ENCODE data around the gene LHPP. TPM values are rescaled to one million over a fixed set of nuclear protein-coding genes. Genes with fewer than 3 reads are reported as not detected.

Gene LHPP
- total RNA-seq, 2 donors from 2014 or later = 4.9 to 9.9 TPM

GRCh38 chr10:124468624-124469023, 7.0 kb downstream of the LHPP start:
- TF ChIP-seq CTCF (IDR thresholded peaks at IDR 0.05) (no peak), POLR2A (IDR thresholded peaks at IDR 0.05) (no peak)
- no peak for ATAC-seq
- Histone ChIP-seq H3K36me3 (replicated peaks in 1 of 2; ENCODE audit: insufficient read depth in 1 of 2, low read depth in 2 of 2) (no peaks in the 10 kb centered on the region), H3K27me3 (no peaks in the 10 kb centered on the region), H3K9me3 (no peaks in the 10 kb centered on the region), H3K4me1 (no peaks in the 10 kb centered on the region), H3K27ac (no peak overlapping the region), H3K4me3 (no peak overlapping the region)
- intact Hi-C loops (cut with DNase I) = no loop called here
- WGBS, 2 donors = 87 to 100% methylated on average over 1 to 13 of the region's 13 CpGs
- DNase-seq = no peak

DNA sequence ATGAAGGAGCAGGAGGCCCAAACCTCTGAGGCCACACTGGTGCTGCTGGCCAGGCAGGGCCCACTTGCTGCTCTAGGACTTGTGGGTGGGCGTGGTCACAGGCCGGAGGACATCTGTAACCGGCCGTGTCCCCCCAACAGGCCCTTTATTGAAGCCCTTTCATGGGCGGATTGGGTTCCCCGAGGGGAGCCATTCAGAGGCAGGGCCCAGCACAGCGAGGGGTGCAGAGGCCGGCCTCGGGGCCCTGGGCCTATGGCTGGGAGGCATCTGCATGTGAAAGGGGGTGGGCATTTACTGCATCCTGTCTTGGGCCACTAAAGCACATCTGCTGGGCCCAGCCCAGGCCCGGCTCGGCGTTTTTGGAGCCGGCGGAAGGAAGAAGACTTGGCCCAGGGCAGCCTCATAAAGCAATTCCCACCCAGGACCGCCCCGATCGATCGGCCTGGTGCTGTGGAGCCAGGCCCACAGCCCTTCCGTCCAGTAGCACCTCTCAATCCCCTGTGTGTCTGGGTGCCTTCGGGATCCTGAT, 8.4 kb downstream of the LHPP start:
- H3K4me3 ChIP-seq = no peak overlapping the region
- no peaks in the 10 kb centered on the region for H3K9me3 ChIP-seq
- intact Hi-C loops (cut with DNase I) = no loop called here
- WGBS, 2 donors = 77 to 88% methylated on average over 6 to 20 of the region's 20 CpGs
- no peaks in the 10 kb centered on the region for H3K4me1 ChIP-seq
- no peaks in the 10 kb centered on the region for H3K36me3 ChIP-seq (replicated peaks in 1 of 2; ENCODE audit: insufficient read depth in 1 of 2, low read depth in 2 of 2)
- DNase-seq (no peak), ATAC-seq (no peak)
- no peak overlapping the region for H3K27ac ChIP-seq
- TF ChIP-seq CTCF (IDR thresholded peaks at IDR 0.05) = no peak
- TF ChIP-seq POLR2A (IDR thresholded peaks at IDR 0.05) = no peak
- H3K27me3 ChIP-seq = no peaks in the 10 kb centered on the region

GRCh38 chr10:124470544-124471434, 9.2 kb downstream of the LHPP start:
- Histone ChIP-seq H3K9me3 (no peaks in the 10 kb centered on the region), H3K36me3 (replicated peaks in 1 of 2; ENCODE audit: insufficient read depth in 1 of 2, low read depth in 2 of 2) (no peaks in the 10 kb centered on the region), H3K27me3 (no peaks in the 10 kb centered on the region), H3K4me3 (no peak overlapping the region), H3K27ac (no peak overlapping the region), H3K4me1 (no peaks in the 10 kb centered on the region)
- intact Hi-C loops (cut with DNase I) = no loop called here
- DNase-seq (no peak), ATAC-seq (peak; percentile 31)
- TF ChIP-seq POLR2A (IDR thresholded peaks at IDR 0.05) (no peak), CTCF (IDR thresholded peaks at IDR 0.05) (no peak)
- 83 to 84% methylated on average over 12 to 13 of the region's 13 CpGs for WGBS, 2 donors

- Histone ChIP-seq H3K4me3 (no peak overlapping the region), H3K9me3 (no peaks in the 10 kb centered on the region), H3K27me3 (no peaks in the 10 kb centered on the region), H3K27ac (no peak overlapping the region), H3K4me1 (no peaks in the 10 kb centered on the region), H3K36me3 (replicated peaks in 1 of 2; ENCODE audit: insufficient read depth in 1 of 2, low read depth in 2 of 2) (no peaks in the 10 kb centered on the region)
- DNase-seq (no peak), ATAC-seq (no peak)
- intact Hi-C loops (cut with DNase I) = no loop called here
- WGBS, 2 donors = 93 to 96% methylated on average over 6 of the region's 6 CpGs
- no peak for TF ChIP-seq POLR2A (IDR thresholded peaks at IDR 0.05)
- no peak for TF ChIP-seq CTCF (IDR thresholded peaks at IDR 0.05)
Measured at GRCh38 chr10:124472071-124472470, 10.4 kb downstream of the LHPP start.
